Osteocyte (in vitro differentiated cells): ENCODE data around the gene DIPK1C. TPM values are rescaled to one million over a fixed set of nuclear protein-coding genes. Genes with fewer than 3 reads are reported as not detected.

ENCODE experiments used
- DNase-seq: peaks from one replicate; pipeline ENCODE4 v3.0.0; 2021; ENCODE audit warnings: mixed read lengths; ENCODE audit not compliant: unreplicated experiment; ENCODE audit errors: extremely low spot score
- H3K27ac Mint-ChIP-seq: one replicate; pipeline ENCODE4 v1.8.0; 2021; ENCODE audit warnings: mild to moderate bottlenecking, mixed read lengths; ENCODE audit not compliant: unreplicated experiment
- H3K27me3 Mint-ChIP-seq: one replicate; pipeline ENCODE4 v1.8.0; 2021; ENCODE audit warnings: mixed read lengths; ENCODE audit not compliant: unreplicated experiment
- H3K36me3 Mint-ChIP-seq: one replicate; pipeline ENCODE4 v1.8.0; 2021; ENCODE audit warnings: mixed read lengths; ENCODE audit not compliant: unreplicated experiment
- H3K4me1 Mint-ChIP-seq: one replicate; pipeline ENCODE4 v1.8.0; 2021; ENCODE audit warnings: mixed read lengths; ENCODE audit not compliant: unreplicated experiment
- H3K4me3 Mint-ChIP-seq: one replicate; pipeline ENCODE4 v1.8.0; 2021; ENCODE audit warnings: mild to moderate bottlenecking, moderate library complexity, mixed read lengths; ENCODE audit not compliant: unreplicated experiment
- H3K9me3 Mint-ChIP-seq: one replicate; pipeline ENCODE4 v1.8.0; 2021; ENCODE audit warnings: mixed read lengths; ENCODE audit not compliant: unreplicated experiment
- CTCF ChIP-seq: fragments of 200-600 bp; sonication (generic); IDR thresholded peaks from 2 replicates; pipeline ENCODE4 v1.5.0; 2021; ENCODE audit warnings: antibody characterized with exemption, mild to moderate bottlenecking, moderate library complexity
- total RNA-seq: library from RNA; stranded (reverse); gene quantifications from 2 replicates; pipeline ENCODE4 v1.2.1, GENCODE V29; 2021

DIPK1C gene
- total RNA-seq, 1 donor from 2014 or later: not detected

DNA sequence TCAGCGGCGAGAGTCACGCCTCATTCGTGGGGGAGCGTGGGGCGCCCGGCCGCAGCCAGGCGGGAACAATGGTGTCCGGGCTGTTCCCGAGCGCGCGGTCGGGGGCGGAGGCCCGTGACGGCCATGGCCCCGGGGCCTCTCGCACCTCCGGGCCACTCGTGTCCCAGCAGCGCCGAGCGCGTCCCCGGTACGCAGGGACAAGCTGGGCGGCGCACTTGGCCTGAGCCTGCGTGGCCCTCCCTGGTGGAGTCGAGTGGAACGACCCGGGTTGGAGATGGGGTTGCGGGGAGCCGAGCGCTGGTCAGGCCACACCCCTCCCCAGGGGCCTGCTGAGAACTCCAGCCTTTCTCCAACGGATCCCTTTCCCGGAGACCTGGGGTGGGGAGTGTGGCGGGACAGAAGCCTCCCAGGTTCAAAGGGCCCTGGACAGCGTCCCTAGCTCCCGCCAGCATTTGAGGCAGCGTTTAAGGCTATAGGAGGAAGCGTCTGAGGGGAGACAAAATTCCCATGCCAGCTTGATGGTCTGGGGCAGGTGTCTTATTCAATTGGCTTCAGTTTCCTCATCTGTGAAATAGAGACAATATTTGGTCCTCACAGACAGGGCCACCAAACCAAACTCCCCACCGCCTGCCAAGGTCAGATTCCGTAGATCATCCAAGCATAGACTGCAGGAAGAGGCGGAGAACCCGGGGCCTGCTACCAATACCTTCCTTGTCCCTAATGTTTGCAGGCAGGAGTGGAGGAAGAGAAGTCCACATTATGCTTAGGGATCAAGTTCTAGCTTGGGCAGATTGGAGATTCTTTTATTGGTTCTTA is 39.6 kb upstream of the DIPK1C start:
- Mint-ChIP-seq H3K27ac (peak overlapping the region; percentile 93), H3K4me3 (peak overlapping the region; percentile 97), H3K4me1 (peaks cover 28% of the 10 kb centered on the region), H3K9me3 (no peaks in the 10 kb centered on the region), H3K27me3 (peaks cover 16% of the 10 kb centered on the region), H3K36me3 (peaks cover 9% of the 10 kb centered on the region)
- TF ChIP-seq CTCF: peak; percentile 23
- no peak for DNase-seq

DNA sequence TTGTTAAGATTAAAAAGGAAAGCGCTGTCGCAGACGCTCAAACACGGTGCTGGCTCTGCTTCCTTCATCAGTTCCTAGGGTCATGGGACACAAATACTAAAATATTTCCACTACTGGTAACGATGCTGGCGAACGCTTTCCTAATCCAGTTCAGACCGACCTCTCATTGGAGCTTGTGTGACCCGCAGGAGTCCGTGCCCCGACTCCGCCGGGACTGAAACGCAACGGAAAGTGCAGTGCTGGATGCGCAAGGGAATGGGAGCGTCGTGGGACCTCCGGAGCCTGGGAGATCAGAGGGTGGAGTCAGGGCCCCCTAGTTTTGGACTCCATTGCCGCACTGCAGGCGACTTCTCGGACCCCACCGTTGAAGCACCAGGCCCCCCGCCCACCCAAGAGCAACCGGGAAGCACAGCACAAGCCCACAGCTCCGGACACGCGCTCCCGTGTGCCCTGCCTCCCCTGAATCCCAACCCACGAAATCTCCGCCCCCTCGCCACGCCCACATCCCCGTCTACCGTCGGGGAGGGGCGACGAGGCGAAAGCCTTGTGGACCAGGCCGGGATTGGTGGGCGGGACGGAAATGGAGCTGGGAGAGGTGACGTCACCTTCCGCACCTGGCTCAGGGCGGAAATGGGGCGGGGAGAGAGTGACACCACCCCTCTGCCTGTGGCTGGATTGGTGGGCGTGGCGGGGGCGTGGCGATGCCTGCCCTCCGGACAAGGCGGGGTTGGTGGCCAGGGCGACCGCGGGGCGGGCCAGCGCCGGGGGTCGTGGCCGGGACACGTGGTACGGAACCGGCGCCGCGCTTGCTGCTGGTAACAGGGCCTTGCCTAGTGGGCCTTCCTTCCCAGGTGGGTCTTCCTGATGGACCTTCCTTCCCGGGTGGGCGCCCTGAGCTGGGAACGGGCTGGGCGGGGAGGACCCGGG is 38.7 kb upstream of the DIPK1C start, which contains the start of gene CNDP2:
TSS of gene CNDP2 (plus strand) at position 783 of the 927 bp plus-strand sequence. CDS start 3,611 bp downstream, outside the sequence.
- Mint-ChIP-seq H3K27me3 (peaks cover 17% of the 10 kb centered on the region), H3K4me1 (peaks cover 28% of the 10 kb centered on the region), H3K9me3 (no peaks in the 10 kb centered on the region), H3K4me3 (peak within 1 kb of the TSS; percentile 97), H3K27ac (peak within 1 kb of the TSS; percentile 93), H3K36me3 (peaks cover 5% of the 10 kb centered on the region)
- TF ChIP-seq CTCF: no peak
- peak; percentile 100 for DNase-seq

DNA sequence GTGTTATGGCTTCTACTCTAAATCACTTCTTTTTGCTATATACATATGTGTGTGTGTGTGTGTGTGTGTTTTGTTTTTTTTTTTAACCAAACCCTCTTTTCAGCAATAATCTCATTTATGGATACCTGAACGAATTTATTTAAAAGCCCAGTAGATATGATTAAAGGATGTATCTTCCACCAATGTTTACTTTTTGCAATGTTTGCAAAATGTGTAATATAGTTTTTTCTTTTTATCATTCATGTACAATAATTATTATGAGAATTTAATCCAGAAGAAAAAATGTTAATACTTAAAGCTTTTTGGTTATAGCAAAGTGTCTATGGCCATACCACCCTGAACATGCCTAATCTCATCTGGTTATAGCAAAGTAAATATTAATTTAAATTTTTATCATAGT is 37.4 kb upstream of the DIPK1C start:
- Mint-ChIP-seq H3K27ac (no peak overlapping the region), H3K4me1 (peaks cover 24% of the 10 kb centered on the region), H3K9me3 (no peaks in the 10 kb centered on the region), H3K4me3 (no peak overlapping the region), H3K36me3 (peaks cover 1% of the 10 kb centered on the region), H3K27me3 (peaks cover 17% of the 10 kb centered on the region)
- no peak for DNase-seq
- TF ChIP-seq CTCF: no peak

DNA sequence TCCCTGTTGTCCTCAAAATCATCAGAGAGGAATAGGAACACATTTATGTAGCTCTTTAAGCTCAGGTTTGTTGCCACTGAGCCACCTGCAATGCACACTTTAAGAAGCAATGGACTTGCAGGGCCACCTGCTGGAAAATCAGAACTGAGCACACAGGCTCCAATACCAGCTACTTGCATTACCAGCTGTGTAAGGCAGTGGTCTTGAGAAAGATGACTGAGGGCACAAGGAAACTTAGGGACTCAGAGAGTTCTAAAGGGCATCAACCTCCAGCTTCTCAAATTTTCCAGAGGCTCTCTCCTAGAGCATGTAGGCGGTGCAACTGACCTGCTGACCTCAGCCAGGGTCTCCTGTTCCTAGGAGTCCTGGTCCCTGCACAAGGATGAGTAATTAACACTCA is 36.6 kb upstream of the DIPK1C start:
- peak; percentile 49 for DNase-seq
- Mint-ChIP-seq H3K4me3 (no peak overlapping the region), H3K36me3 (peaks cover 1% of the 10 kb centered on the region), H3K4me1 (peaks cover 16% of the 10 kb centered on the region), H3K27me3 (peaks cover 17% of the 10 kb centered on the region), H3K9me3 (no peaks in the 10 kb centered on the region), H3K27ac (no peak overlapping the region)
- peak; percentile 53 for TF ChIP-seq CTCF
